Transverse colon (tissue), 4 donors: Measurements from ENCODE around the gene STAG1.

Experiments used
- CTCF ChIP-seq, 5 experiments: fragments of 200-600 bp in 3 of 5; fragments of 450-650 bp in 2 of 5; sonication (generic) in 3 of 5; IDR thresholded peaks; 1 replicate in 2 of 5; 2 replicates in 3 of 5; pipeline ENCODE4 v1.5.1; 2016 to 2017; ENCODE audit warnings: antibody characterized with exemption in 5 of 5, inconsistent platforms in 3 of 5, mild to moderate bottlenecking in 2 of 5, moderate library complexity in 1 of 5
- EP300 ChIP-seq: sonication (generic); formaldehyde crosslinking; IDR thresholded peaks from one replicate; pipeline ENCODE4 v1.6.1; 2017; ENCODE audit warnings: antibody characterized with exemption, low read depth
- POLR2A ChIP-seq: fragments of 450-650 bp; IDR thresholded peaks from one replicate; pipeline ENCODE4 v1.6.1; 2016; ENCODE audit warnings: antibody characterized with exemption, mild to moderate bottlenecking, moderate library complexity
- POLR2AphosphoS5 ChIP-seq, 3 donors: sonication (generic); formaldehyde crosslinking; IDR thresholded peaks; one replicate each; pipeline ENCODE4 v1.6.1; 2016; ENCODE audit warnings: antibody characterized with exemption in 3 of 3

GRCh38 chr3:136626493-136626892 lies 125.7 kb downstream of the STAG1 start:
- TF ChIP-seq POLR2A (no peak), CTCF (IDR thresholded peaks at IDR 0.05) (no peak), EP300 (no peak), POLR2AphosphoS5 (IDR thresholded peaks at IDR 0.05) (no peak)
